HG02973 (cell line): ENCODE results near the gene PPP1R11.
"Not testable (repeated sequence)": the region's sequence is repeated elsewhere in the genome, so short reads cannot be mapped to it uniquely, and the experiment has no call there.

Experiments used
- ATAC-seq: cut with Tn5 transposase; IDR thresholded peaks from one replicate; pipeline ENCODE4 v1.9.1; 2021; ENCODE audit warnings: moderate library complexity; ENCODE audit not compliant: unreplicated experiment

Gene PPP1R11

GRCh38 chr6:30093951-30094661 lies 27.1 kb downstream of the PPP1R11 start:
- no peak for ATAC-seq

GRCh38 chr6:30096829-30097228 lies 29.8 kb downstream of the PPP1R11 start:
- no peak for ATAC-seq

- ATAC-seq = no peak
Observed at GRCh38 chr6:30097902-30098768, 31.1 kb downstream of the PPP1R11 start.

GRCh38 chr6:30100154-30100553 lies 33.2 kb downstream of the PPP1R11 start:
- ATAC-seq = no peak

- no peak for ATAC-seq
Observed at GRCh38 chr6:30100585-30101443, 33.8 kb downstream of the PPP1R11 start.

GRCh38 chr6:30101444-30102413 lies 34.7 kb downstream of the PPP1R11 start:
- ATAC-seq = no peak

GRCh38 chr6:30102414-30102969 lies 35.5 kb downstream of the PPP1R11 start:
- no peak for ATAC-seq

- ATAC-seq = peak; percentile 65
Observed at GRCh38 chr6:30102970-30103871, 36.2 kb downstream of the PPP1R11 start.

- ATAC-seq = no peak
Observed at GRCh38 chr6:30103872-30104179, 36.8 kb downstream of the PPP1R11 start.

- no peak for ATAC-seq
Observed at GRCh38 chr6:30104661-30105060, 37.7 kb downstream of the PPP1R11 start.

- ATAC-seq = no peak
Observed at GRCh38 chr6:30111266-30111856, 44.4 kb downstream of the PPP1R11 start.

- no peak for ATAC-seq
Observed at GRCh38 chr6:30112402-30112994, 45.5 kb downstream of the PPP1R11 start.

- ATAC-seq = no peak
Observed at GRCh38 chr6:30113003-30113759, 46.2 kb downstream of the PPP1R11 start, which contains the start of gene TRIM31. Gene TRIM31 (minus strand): TSS chr6:30113090. CDS start chr6:30112805, 285 bp downstream.

- ATAC-seq = no peak
Observed at GRCh38 chr6:30113841-30114240, 46.8 kb downstream of the PPP1R11 start.

- ATAC-seq = no peak
Observed at GRCh38 chr6:30116724-30117123, 49.7 kb downstream of the PPP1R11 start.

- ATAC-seq = not testable (repeated sequence)
Observed at GRCh38 chr6:30118691-30119090, 51.7 kb downstream of the PPP1R11 start.
